ENCODE measurements around the gene VSIG2.

GRCh38 chr11:124796312-124796711 lies 44.3 kb upstream of the VSIG2 start:
- TF ChIP-seq CTCF (IDR thresholded peaks at IDR 0.05; ENCODE audit: borderline replicate concordance, extremely low read depth, low read length, poor library complexity, severe bottlenecking) (no peak), EZH2 (IDR thresholded peaks at IDR 0.05; ENCODE audit: borderline replicate concordance, low read depth, low read length, severe bottlenecking) (no peak)

All from DND-41 (cell line).